Measurements from ENCODE around the gene ROBO1.
"Not testable (repeated sequence)": the region's sequence is repeated elsewhere in the genome, so short reads cannot be mapped to it uniquely, and the experiment has no call there.

ROBO1 gene

GRCh38 chr3:79551321-79551892 lies 216.4 kb downstream of the ROBO1 start:
- DNase-seq (ENCODE audit: low spot score), result no peak

- no peak for DNase-seq (ENCODE audit: low spot score)
These were observed 224.4 kb downstream of the ROBO1 start for GRCh38 chr3:79543218-79543982.

- DNase-seq (ENCODE audit: low spot score), result no peak
These were observed 233.1 kb downstream of the ROBO1 start for GRCh38 chr3:79534727-79535126.

- no peak for DNase-seq (ENCODE audit: low spot score)
These were observed 236.1 kb downstream of the ROBO1 start for GRCh38 chr3:79531566-79532295.

GRCh38 chr3:79521221-79521848 lies 246.5 kb downstream of the ROBO1 start:
- no peak for DNase-seq (ENCODE audit: low spot score)

GRCh38 chr3:79517766-79518413 lies 249.9 kb downstream of the ROBO1 start:
- no peak for DNase-seq (ENCODE audit: low spot score)

- DNase-seq (ENCODE audit: low spot score), result no peak
These were observed 251.0 kb downstream of the ROBO1 start for GRCh38 chr3:79516795-79517194.

- DNase-seq (ENCODE audit: low spot score), result no peak
These were observed 252.7 kb downstream of the ROBO1 start for GRCh38 chr3:79515072-79515471.

GRCh38 chr3:79514069-79514468 lies 253.7 kb downstream of the ROBO1 start:
- DNase-seq (ENCODE audit: low spot score), result no peak

- DNase-seq (ENCODE audit: low spot score), result no peak
These were observed 261.0 kb downstream of the ROBO1 start for GRCh38 chr3:79506751-79507150.

- not testable (repeated sequence) for DNase-seq (ENCODE audit: low spot score)
These were observed 265.5 kb downstream of the ROBO1 start for GRCh38 chr3:79502216-79502681.

- DNase-seq (ENCODE audit: low spot score), result no peak
These were observed 270.2 kb downstream of the ROBO1 start for GRCh38 chr3:79497447-79498111.

GRCh38 chr3:79491029-79491641 lies 276.7 kb downstream of the ROBO1 start:
- DNase-seq (ENCODE audit: low spot score), result no peak

- DNase-seq (ENCODE audit: low spot score), result no peak
These were observed 277.4 kb downstream of the ROBO1 start for GRCh38 chr3:79490165-79491028.

- no peak for DNase-seq (ENCODE audit: low spot score)
These were observed 279.4 kb downstream of the ROBO1 start for GRCh38 chr3:79488407-79488806.

- DNase-seq (ENCODE audit: low spot score), result no peak
These were observed 287.1 kb downstream of the ROBO1 start for GRCh38 chr3:79480746-79481145.

GRCh38 chr3:79478620-79479019 lies 289.2 kb downstream of the ROBO1 start:
- DNase-seq (ENCODE audit: low spot score), result no peak

- DNase-seq (ENCODE audit: low spot score), result no peak
These were observed 290.6 kb downstream of the ROBO1 start for GRCh38 chr3:79477242-79477641.

- no peak for DNase-seq (ENCODE audit: low spot score)
These were observed 293.8 kb downstream of the ROBO1 start for GRCh38 chr3:79473993-79474392.

- DNase-seq (ENCODE audit: low spot score), result no peak
These were observed 300.1 kb downstream of the ROBO1 start for GRCh38 chr3:79467721-79468120.

All from CD4-positive, alpha-beta T cell treated with Interleukin-2 at 100 ng/mL for 4 hours (primary cell).